Activated CD4-positive, alpha-beta T cell treated with anti-CD3 and anti-CD28 coated beads for 24 hours (primary cell): ENCODE data around the gene PEX7.
"Not testable (repeated sequence)": the region's sequence is repeated elsewhere in the genome, so short reads cannot be mapped to it uniquely, and the experiment has no call there.

Experiments
- DNase-seq, 2 donors: peaks; one replicate each; pipeline ENCODE4 v3.0.0-alpha.2; 2020; ENCODE audit warnings: low read depth in 2 of 2

Gene PEX7

DNA sequence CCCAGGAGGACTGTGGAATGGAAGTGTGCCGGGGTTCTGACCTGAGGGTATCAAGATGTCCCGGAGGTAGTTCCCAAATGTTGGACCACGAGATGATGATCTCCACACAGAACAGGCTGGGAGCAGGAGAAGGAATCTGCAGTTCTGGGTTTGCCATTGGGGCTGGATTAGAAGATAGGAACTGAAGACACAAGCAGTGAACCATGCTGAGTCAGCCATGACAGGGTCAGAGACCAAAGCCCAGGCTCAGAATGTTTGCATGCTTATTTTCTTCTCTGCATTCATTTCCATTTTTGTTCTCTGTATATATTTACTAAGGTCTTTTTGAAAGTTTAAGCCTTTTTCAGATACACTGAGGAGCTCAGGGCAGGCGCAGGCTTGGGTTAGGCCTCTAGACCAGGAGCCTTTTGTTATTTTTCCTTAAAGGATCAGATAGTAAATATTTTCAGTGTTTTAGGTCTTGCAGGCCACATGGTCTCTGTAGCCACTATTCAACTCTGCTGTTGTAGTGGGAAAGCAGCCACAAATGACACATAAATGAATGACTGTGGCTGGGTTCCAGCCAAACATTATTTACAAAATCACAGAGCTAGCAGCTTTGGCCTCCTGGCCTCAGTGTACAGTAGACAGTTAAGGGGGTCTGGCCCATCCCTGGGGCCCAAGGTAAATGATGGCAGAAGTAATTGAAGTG is 128.2 kb downstream of the PEX7 start:
- no peak for DNase-seq

DNA sequence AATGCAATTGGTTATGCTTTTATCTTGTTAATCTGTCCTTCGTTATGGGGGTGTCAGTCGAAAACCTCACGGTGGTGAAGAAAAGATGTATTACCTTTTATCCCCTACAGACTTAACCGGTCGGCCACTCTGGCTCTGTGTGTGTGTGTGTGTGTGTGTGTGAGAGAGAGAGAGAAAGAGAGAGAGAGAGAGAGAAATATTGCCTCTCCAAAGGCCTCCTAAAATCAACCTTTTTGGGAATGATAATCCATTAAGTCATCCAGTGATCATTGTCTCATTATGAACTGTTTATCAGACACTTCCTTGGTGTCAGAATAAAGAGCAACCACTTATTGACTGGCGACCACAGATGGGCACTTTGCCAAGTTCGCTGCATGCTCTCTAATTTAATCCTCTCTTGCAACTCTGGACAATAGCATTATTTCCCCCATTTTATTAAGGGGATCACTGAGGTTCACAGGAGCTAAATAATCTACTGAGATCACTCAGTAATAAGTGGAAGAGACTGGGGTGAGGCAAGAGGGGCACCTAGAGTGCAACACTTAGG is 130.4 kb downstream of the PEX7 start:
- no peak for DNase-seq

DNA sequence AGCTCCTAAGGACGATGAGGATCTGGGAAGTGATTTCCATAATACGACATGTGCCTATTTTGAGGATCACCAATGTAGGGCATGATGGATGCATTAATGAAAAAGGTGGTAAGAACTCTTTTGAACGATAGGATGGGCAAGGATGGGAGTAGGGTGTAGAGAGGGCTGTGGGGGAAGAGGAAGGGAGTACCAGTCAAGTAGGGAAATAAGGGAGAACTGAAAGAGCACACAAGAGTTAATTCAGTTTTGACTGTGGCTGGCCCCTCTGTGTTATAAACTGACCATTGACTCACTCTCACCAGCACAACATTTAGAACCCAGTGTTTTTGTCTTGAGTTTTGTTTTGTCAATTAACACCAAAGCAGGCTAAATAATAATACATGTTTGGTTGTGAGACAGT is 132.7 kb downstream of the PEX7 start:
- no peak for DNase-seq

DNA sequence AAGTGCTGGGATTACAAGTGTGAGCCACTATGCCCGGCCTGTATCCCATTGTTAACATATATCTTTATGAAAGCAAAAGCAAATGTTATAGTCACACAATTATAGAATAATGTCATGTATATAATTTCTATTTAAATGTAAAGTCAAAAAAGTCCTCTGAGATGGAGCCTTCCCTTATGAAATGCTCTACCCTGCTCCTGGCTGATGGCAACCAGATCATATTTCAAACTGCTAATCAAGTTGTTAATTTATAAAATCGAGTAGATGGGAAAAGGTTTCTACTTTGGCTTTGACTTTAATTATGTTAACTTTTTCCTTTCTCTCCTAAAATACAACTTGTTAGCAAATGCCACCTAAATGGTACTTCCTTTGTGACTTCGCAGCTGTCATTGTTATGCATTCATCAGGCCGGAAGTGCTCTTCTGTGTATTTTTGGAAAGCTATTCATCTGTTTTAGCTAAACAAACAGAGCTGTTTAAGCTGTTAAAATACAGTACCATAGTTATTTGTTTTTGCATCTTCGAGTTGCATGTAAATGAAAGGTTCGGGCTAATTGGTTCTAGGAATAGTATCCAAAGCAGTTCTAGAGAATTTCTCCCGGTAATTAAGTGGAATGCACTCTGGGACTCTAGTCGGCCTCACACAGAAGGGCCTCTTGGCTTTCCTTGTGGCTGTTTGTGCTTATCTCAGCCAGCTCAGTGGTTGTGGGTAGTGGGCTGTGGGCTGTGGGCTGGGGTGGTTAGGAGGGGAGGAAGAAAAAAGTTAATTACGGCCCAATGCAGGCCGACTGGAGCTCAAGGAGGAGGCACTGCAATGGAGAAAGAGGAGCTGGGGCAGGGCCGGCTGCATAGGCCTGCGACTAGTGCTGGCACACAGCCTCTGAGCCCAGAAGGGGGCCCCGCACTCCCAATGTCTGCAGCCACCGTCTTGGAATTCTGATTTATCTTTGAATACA is 134.5 kb downstream of the PEX7 start:
- no peak for DNase-seq

DNA sequence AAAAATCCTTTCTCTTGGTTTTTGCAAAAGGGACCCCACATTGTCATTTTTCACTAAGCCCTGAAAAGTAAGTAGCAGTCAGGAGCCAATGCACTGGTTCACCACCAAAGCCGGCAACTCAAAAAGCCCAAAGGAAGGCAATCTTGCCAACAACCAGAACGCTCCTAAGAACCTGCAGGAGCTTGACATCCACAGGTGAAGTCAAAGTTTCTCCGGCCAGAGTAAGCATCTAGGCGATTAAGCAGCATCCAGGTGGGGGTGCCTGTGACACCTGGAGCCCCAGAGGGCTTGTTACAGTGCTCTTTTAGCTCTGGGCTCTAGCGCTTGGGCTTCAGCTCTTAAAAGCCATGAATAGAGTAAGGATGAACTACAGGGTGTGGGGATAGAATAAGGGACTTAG is 135.8 kb downstream of the PEX7 start:
- DNase-seq = no peak

DNA sequence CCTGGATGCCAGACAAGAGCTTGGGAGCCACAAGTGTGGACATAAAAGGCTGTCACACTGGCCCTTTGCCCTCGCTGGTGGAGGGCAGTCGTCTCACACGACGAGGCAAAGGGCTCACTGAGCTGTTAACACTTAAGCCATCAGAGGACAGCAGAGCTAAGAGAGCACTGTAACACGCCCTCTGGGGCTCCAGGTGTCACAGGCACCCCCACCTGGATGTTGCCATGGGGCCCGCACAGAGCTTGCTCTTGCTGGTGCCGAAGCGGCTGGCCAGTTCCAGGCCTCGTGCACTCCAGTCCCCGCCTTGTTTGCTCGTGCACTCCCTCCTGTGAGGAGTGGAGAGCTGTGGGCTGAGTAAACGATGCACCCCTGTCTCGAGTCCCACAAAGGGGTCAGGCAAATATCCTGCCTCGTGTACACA is 137.1 kb downstream of the PEX7 start:
- no peak for DNase-seq

DNA sequence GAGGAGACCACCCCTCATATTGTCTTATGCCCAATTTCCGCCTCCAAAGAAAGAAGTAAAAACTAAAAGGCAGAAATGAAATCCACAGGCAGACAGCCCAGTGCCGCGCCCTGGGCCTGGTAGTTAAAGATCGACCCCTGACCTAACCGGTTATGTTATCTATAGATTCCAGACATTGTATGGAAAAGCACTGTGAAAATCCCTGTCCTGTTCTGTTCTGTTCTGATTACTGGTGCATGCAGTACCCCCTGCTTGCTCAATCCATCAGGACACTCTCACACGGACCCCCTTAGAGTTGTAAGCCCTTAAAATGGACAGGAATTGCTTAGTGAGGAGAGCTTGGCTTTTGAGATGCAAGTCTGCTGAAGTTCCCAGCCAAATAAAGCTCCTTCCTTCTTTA is 137.5 kb downstream of the PEX7 start:
- DNase-seq = not testable (repeated sequence)

DNA sequence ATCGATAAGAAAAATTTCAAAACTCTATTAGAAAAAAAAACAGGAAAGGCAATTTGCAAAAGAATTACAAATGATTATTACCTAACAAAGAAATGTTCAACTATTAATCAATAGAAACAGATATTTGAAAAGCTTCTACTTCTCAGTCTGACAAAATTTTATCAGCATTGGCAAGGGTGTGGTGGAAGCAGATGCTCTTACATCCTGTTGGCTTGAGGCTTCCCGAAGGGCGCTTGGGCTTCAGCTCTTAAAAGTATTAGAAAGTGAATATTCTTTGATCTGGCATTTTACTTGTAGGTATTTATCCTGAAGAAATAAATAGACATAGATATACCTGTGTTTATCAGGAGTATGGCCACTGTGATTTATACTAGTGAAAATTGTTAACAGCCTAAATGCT is 138.4 kb downstream of the PEX7 start:
- DNase-seq = no peak

DNA sequence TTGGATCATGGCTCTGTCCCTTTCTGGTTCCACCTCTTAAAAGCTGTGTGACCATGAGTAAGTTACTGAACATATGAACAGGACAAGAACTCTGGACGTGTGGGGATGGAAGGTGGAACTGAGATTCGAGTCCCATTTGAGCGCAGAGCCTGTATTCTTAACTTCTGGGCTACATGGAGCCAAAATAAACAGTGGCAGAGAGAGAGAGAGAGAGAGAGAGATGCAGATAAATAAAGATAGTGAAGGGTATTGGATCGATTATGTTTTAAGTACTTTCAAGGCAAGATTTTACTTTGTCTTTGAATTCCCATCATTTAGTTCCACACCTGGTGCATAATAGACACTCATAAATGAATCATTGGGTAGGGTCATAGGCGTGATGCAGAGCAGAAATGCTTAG is 139.5 kb downstream of the PEX7 start:
- no peak for DNase-seq

DNA sequence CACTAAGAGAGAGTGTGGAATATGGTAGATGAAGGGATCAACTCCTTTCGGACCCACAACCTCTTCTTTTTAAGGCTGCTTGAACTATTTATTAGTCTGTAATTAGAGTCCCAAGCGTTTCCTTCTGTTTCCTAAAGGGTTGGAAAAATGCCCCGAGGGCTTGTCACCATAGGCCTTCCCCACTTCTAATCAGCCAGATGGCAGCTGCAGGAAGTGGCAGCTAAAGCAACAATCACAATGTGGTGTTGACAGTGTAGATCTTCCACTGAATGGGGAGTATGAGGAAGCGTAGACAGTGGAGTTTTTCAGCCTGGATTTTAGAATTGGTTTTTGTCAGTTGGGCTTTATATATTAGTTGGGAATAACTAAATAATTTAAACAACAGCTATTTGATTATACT is 140.3 kb downstream of the PEX7 start:
- DNase-seq = no peak

DNA sequence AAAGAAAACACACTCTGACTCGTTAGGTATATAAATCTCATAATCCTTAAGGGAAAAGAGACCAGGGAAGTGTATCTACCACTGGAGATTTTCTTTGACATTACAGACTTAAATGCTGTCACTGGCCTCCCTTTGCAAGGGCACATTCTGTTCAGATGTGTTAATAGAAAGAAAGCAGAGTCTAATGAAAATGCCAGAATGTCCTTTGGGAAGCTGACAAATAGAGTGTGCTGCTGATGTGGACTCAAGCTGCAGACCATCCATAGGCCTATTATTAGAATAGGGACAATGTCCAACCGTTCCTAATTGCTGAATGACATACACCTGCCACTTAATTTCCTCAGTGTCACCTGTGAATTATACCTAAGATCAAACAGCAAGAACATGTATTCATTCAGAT is 140.9 kb downstream of the PEX7 start:
- DNase-seq = no peak
